ENCODE data around the gene FOSL1. TPM values are rescaled to one million over a fixed set of nuclear protein-coding genes. Genes with fewer than 3 reads are reported as not detected.

Gene FOSL1
- total RNA-seq, 2 experiments from 2014 or later = 11.1 to 11.3 TPM

- ChIA-PET CTCF (interaction anchor here (0.6 to 6.6 kb wide), 8 partner anchors 16 to 145 kb away, joined by 3 to 210 read pairs (median 9); partner anchors contain the start of genes CCDC85B, FIBP, FOSL1 and KAT5), POLR2A (interaction anchor here (0.6 to 2.8 kb wide), 10 partner anchors 8 to 1080 kb away, joined by 3 to 68 read pairs (median 4); partner anchors contain the start of genes CCDC85B, FIBP, NEAT1 and PCNX3)
- no peaks in the 10 kb centered on the region for H3K27me3 Mint-ChIP-seq
- DNase-seq (peak; percentile 99), ATAC-seq (peak; percentile 70)
- intact Hi-C loops (cut with DNase I, micrococcal nuclease) = loop anchor here (1.0 to 5.0 kb wide), 13 partner anchors 25 to 1617 kb away; partner anchors contain the start of genes C11orf68 (in 2 of the 2), DRAP1 (in 2 of the 2), FAM89B (in 1 of the 2) and FKBP2 (in 1 of the 2)
- H3K27ac Mint-ChIP-seq = peak within 1 kb of the TSS; percentile 95
- no peaks in the 10 kb centered on the region for H3K9me3 Mint-ChIP-seq (ENCODE audit: low read depth)
- H3K4me3 Mint-ChIP-seq = peak within 1 kb of the TSS; percentile 91
- peaks cover 43% of the 10 kb centered on the region for H3K4me1 Mint-ChIP-seq
- peaks cover 49% of the 10 kb centered on the region for H3K36me3 Mint-ChIP-seq (ENCODE audit: low read depth)
Observed at GRCh38 chr11:65857853-65858680, 42.1 kb downstream of the FOSL1 start, which contains the start of gene CFL1. CFL1 (minus strand) TSS chr11:65858180; CDS start chr11:65858099, 81 bp downstream.

GRCh38 chr11:65857500-65857852 lies 42.7 kb downstream of the FOSL1 start:
- H3K27ac Mint-ChIP-seq = peak overlapping the region; percentile 78
- no peak for ATAC-seq
- peaks cover 46% of the 10 kb centered on the region for H3K36me3 Mint-ChIP-seq (ENCODE audit: low read depth)
- CTCF ChIA-PET = interaction anchor here (0.7 to 6.6 kb wide), 4 partner anchors 17 to 286 kb away, joined by 4 to 210 read pairs (median 18); partner anchors contain the start of genes CCDC85B and FIBP
- H3K27me3 Mint-ChIP-seq = no peaks in the 10 kb centered on the region
- intact Hi-C loops (cut with DNase I, micrococcal nuclease) = loop anchor here (5.0 kb wide), 2 partner anchors 285 to 610 kb away; partner anchors contain the start of genes FAM89B (in 1 of the 2), PELI3 (in 1 of the 2) and ZNRD2 (in 1 of the 2)
- H3K4me1 Mint-ChIP-seq = peaks cover 38% of the 10 kb centered on the region
- H3K9me3 Mint-ChIP-seq (ENCODE audit: low read depth) = no peaks in the 10 kb centered on the region
- H3K4me3 Mint-ChIP-seq = peak overlapping the region; percentile 91
- POLR2A ChIA-PET = interaction anchor here (0.6 to 1.0 kb wide), 3 partner anchors 16 to 1079 kb away, joined by 3 to 4 read pairs (median 4); partner anchors contain the start of genes PCNX3 and SF1
- peak; percentile 79 for DNase-seq

DNA sequence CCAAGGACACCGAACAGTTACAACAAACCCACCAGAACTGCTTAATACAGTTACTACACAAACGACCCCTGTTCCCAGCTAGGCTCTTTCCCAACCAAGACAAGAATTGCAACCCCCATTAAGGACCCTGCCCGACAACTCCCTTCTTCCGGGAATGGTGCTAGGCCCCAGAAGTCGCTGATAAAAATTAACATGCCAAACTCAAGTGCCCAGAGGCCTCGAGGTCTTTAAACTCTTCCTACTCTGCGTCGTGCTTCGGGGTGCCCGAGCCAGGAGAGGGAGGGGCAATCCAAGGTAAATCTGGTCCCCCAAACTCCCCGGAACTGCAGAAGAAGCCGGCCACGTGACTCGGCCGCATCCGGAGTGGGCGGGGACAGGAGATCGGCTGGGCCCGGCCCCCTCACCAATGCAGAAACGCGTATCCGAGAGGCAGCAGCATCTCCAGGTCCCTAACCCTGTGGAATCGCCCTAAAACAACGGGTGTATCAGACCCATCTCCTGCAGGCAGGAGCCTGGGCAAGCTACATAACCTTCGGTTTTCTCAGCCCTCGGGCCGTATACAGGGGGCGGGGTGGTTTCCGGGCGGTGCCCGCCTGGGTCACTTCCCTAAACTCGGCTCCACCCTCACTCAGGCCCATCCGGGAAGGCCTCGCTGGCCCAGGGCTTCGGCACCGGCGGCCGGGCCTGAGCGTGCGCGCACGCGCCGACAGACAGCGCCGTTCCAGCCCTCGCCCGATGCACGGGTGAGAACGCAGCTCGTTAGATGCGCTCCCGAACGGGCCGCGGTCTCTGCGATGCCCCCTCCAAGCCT lies 43.3 kb downstream of the FOSL1 start:
- peak overlapping the region; percentile 91 for H3K4me3 Mint-ChIP-seq
- intact Hi-C loops (cut with DNase I, micrococcal nuclease) = loop anchor here (5.0 kb wide), 2 partner anchors 285 to 610 kb away; partner anchors contain the start of genes FAM89B (in 1 of the 2), PELI3 (in 1 of the 2) and ZNRD2 (in 1 of the 2)
- peak overlapping the region; percentile 78 for H3K27ac Mint-ChIP-seq

GRCh38 chr11:65855927-65856363 lies 44.2 kb downstream of the FOSL1 start:
- DNase-seq (no peak), ATAC-seq (no peak)
- ChIA-PET POLR2A (no interaction called here), CTCF (interaction anchor here (0.8 kb wide), 1 partner anchor 86 kb away, joined by 3 read pairs; no protein-coding TSS in a partner anchor)
- Mint-ChIP-seq H3K9me3 (ENCODE audit: low read depth) (peaks cover 3% of the 10 kb centered on the region), H3K4me3 (peak overlapping the region; percentile 91), H3K27ac (peak overlapping the region; percentile 78), H3K36me3 (ENCODE audit: low read depth) (peaks cover 54% of the 10 kb centered on the region), H3K27me3 (no peaks in the 10 kb centered on the region), H3K4me1 (peaks cover 32% of the 10 kb centered on the region)
- intact Hi-C loops (cut with DNase I, micrococcal nuclease) = loop anchor here (5.0 kb wide), 2 partner anchors 284 to 611 kb away; partner anchors contain the start of genes FAM89B (in 1 of the 2), PELI3 (in 1 of the 2) and ZNRD2 (in 1 of the 2)

More for the DNA sequence above, 43.3 kb downstream of the FOSL1 start:
- no peaks in the 10 kb centered on the region for H3K27me3 Mint-ChIP-seq
- H3K36me3 Mint-ChIP-seq (ENCODE audit: low read depth) = peaks cover 52% of the 10 kb centered on the region
- no peak for ATAC-seq
- H3K4me1 Mint-ChIP-seq = peaks cover 37% of the 10 kb centered on the region
- CTCF ChIA-PET = interaction anchor here (0.6 to 6.6 kb wide), 3 partner anchors 17 to 285 kb away, joined by 3 to 210 read pairs (median 4); partner anchors contain the start of genes CCDC85B and FIBP
- DNase-seq = peak; percentile 93
- peaks cover 3% of the 10 kb centered on the region for H3K9me3 Mint-ChIP-seq (ENCODE audit: low read depth)
- POLR2A ChIA-PET = no interaction called here

DNA sequence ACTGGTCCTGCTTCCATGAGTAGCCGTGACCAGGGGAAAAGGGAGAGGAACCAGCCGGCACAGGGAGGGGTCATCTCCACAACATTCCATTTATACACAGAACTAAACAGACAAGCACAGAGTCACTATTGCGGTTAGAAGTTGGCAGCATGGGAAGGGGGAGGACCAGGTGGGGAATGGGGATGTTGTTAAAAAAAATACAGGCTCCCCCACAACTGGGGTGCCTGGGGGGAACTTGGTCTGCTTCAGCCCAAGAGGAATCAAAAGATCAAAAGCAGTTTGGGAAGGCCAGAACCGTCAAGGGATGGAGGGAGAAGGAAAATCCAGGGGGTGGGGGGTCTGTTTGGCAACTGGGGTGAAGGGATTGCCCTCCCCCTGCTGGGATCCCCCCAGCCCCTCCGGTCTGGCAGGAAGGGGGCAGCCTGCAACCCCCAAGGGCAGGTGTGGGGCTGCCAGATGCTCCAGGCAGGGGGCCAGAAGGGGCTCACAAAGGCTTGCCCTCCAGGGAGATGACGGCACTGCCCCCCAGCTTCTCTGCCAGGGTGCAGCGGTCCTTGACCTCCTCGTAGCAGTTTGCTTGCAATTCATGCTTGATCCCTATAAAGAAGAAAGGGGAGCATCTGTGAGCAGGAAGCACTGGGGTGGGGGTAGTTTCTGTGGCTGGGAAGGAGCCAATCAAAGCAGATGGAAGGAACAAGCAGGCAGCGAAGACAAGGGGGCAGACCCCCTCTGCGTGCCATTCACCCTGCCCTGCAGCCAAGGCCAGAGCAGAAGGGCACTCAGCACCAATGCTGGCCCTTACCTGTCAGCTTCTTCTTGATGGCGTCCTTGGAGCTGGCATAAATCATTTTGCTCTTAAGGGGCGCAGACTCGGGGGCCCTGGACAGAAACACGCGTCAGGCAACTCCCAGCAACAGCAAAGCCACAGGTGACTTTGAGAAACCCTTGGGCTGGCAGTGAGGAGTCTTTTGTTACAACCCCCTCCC lies 45.0 kb downstream of the FOSL1 start:
- H3K27me3 Mint-ChIP-seq = no peaks in the 10 kb centered on the region
- CTCF ChIA-PET = interaction anchor here (0.8 kb wide), 1 partner anchor 85 kb away, joined by 3 read pairs; no protein-coding TSS in a partner anchor
- peaks cover 53% of the 10 kb centered on the region for H3K36me3 Mint-ChIP-seq (ENCODE audit: low read depth)
- peak overlapping the region; percentile 91 for H3K4me3 Mint-ChIP-seq
- H3K4me1 Mint-ChIP-seq = peaks cover 32% of the 10 kb centered on the region
- intact Hi-C loops (cut with DNase I, micrococcal nuclease) = loop anchor here (5.0 kb wide), 2 partner anchors 283 to 612 kb away; partner anchors contain the start of genes FAM89B (in 1 of the 2), PELI3 (in 1 of the 2) and ZNRD2 (in 1 of the 2)
- no peak overlapping the region for H3K27ac Mint-ChIP-seq
- no peak for DNase-seq
- no peak for ATAC-seq
- POLR2A ChIA-PET = no interaction called here
- H3K9me3 Mint-ChIP-seq (ENCODE audit: low read depth) = peaks cover 3% of the 10 kb centered on the region

DNA sequence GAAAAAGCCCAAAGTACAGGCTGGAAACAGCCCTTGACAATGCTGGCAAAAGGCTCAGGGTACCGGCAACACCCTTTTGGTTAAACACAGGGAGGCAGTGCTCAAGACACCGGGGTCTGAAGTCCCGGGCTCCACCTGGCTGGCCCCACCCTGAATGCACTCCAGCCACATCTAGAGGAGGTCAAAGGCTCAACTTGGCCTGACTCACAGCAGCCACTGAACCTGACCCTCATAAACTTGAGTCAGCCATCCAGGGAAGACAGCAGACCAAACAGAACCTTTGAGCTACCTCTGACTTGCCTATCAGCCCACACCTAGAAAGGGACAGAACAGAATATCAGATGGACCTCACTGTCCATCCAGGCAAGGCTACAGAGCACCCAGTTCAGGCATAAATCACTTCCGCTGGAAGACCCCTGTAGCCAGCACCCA lies 46.0 kb downstream of the FOSL1 start:
- POLR2A ChIA-PET = no interaction called here
- Mint-ChIP-seq H3K36me3 (ENCODE audit: low read depth) (peaks cover 53% of the 10 kb centered on the region), H3K27ac (peak overlapping the region; percentile 37), H3K27me3 (no peaks in the 10 kb centered on the region), H3K9me3 (ENCODE audit: low read depth) (peaks cover 3% of the 10 kb centered on the region), H3K4me1 (peaks cover 29% of the 10 kb centered on the region), H3K4me3 (peak overlapping the region; percentile 53)
- intact Hi-C loops (cut with DNase I, micrococcal nuclease) = no loop called here
- CTCF ChIA-PET = interaction anchor here (0.8 kb wide), 1 partner anchor 19 kb away, joined by 3 read pairs; no protein-coding TSS in a partner anchor
- ATAC-seq (no peak), DNase-seq (no peak)

- POLR2A ChIA-PET = interaction anchor here (0.6 to 1.4 kb wide), 5 partner anchors 20 to 141 kb away, joined by 3 to 4 read pairs (median 3); partner anchors contain the start of gene SNX32
- ATAC-seq (no peak), DNase-seq (no peak)
- Mint-ChIP-seq H3K36me3 (ENCODE audit: low read depth) (peaks cover 53% of the 10 kb centered on the region), H3K4me1 (peaks cover 28% of the 10 kb centered on the region), H3K27ac (no peak overlapping the region), H3K27me3 (no peaks in the 10 kb centered on the region), H3K4me3 (peak overlapping the region; percentile 6), H3K9me3 (ENCODE audit: low read depth) (peaks cover 3% of the 10 kb centered on the region)
- CTCF ChIA-PET = interaction anchor here (0.8 to 1.7 kb wide), 5 partner anchors 8 to 81 kb away, joined by 3 read pairs; no protein-coding TSS in a partner anchor
- intact Hi-C loops (cut with DNase I, micrococcal nuclease) = no loop called here
Observed at GRCh38 chr11:65853246-65853979, 46.8 kb downstream of the FOSL1 start.

DNA sequence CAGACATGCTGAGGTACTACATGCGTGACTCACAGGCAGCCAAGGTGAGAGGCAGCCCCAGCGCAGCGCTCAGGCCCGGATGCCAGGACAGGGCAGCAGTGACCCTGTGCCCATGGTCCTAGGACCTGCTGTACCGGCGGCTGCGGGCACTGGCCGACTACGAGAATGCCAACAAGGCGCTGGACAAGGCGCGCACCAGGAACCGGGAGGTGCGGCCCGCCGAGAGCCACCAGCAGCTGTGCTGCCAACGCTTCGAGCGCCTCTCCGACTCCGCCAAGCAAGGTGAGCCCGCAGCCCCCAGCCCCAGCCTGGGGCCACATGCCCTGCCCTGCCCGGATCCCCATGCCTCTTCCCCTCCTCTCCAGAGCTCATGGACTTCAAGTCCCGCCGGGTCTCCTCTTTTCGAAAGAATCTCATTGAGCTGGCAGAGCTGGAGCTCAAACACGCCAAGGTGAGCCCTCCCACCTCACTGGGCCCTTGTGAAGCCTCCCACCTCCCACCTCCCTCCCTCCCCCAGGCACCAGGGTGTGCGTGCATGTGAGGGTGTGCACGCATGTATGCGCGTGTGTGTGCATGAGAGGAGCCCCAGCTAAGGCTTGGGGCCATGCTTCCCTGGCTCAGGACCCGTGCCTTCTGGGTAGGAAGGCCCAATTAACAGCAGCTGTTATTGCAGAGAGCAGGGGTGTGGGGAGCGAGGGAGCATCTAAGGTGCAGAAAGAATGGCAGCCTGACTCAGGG lies 47.5 kb downstream of the FOSL1 start:
- ATAC-seq = no peak
- intact Hi-C loops (cut with DNase I, micrococcal nuclease) = no loop called here
- Mint-ChIP-seq H3K9me3 (ENCODE audit: low read depth) (peaks cover 3% of the 10 kb centered on the region), H3K4me1 (peaks cover 26% of the 10 kb centered on the region), H3K4me3 (no peak overlapping the region), H3K27me3 (no peaks in the 10 kb centered on the region), H3K36me3 (ENCODE audit: low read depth) (peaks cover 53% of the 10 kb centered on the region), H3K27ac (no peak overlapping the region)
- no peak for DNase-seq
- POLR2A ChIA-PET = interaction anchor here (0.6 to 1.4 kb wide), 7 partner anchors 19 to 317 kb away, joined by 3 to 4 read pairs (median 3); partner anchors contain the start of gene SNX32
- CTCF ChIA-PET = interaction anchor here (0.8 to 2.0 kb wide), 8 partner anchors 7 to 189 kb away, joined by 3 to 14 read pairs (median 3); partner anchors contain the start of genes BANF1 and MUS81

Measured in activated CD4-positive, alpha-beta T cell treated with anti-CD3 and anti-CD28 coated beads for 36 hours (primary cell).